HCEC 1CT (cell line): ENCODE data around the gene RAPGEF6.

Experiments
- DNase-seq: peaks from one replicate; pipeline ENCODE4 v3.0.0-alpha.2; 2017

The RAPGEF6 gene

DNA sequence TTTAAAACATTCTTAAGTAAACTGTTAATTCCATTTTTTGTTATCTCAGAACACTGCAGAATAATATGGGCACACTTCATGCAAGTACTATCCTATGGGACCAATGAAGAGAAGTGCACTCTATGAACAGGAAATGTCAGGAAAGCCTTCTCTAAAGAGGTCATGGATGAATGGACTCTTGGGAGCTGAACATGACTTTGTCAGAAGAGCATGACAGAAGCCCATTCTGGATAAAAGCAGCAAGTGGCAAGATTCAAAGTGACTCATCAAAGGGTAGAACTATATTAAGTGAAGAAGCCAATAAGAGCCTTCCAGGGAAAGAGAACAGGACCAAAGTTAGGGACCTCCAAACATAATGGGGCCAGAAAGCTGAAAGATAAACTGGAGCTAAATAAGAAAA lies 94.0 kb downstream of the RAPGEF6 start:
- DNase-seq: no peak

GRCh38 chr5:131539251-131539650 lies 95.8 kb downstream of the RAPGEF6 start:
- DNase-seq: no peak

- DNase-seq: peak; percentile 89
Observed at GRCh38 chr5:131538177-131538593, 96.8 kb downstream of the RAPGEF6 start.

- no peak for DNase-seq
Observed at GRCh38 chr5:131536850-131537448, 98.1 kb downstream of the RAPGEF6 start.

- peak; percentile 74 for DNase-seq
Observed at GRCh38 chr5:131536211-131536826, 98.7 kb downstream of the RAPGEF6 start.

DNA sequence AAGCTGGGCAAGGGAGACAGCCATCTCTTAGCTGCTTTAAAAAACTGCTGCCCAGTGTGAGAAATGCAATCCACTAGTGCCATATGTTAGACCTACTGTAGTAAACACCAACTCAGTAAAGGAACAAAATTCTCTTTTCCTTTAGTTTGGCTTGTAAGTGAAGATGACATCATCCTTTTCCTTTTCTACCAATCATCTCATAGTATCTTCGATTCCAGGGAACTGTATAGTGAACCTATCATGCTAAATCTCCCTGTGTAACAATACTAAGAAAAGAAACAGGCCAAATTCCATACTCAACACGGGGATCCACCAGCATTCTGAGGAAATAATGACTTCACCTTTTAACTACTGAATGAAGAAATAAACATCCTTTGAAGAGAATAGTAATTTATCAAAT lies 100.1 kb downstream of the RAPGEF6 start:
- no peak for DNase-seq

DNA sequence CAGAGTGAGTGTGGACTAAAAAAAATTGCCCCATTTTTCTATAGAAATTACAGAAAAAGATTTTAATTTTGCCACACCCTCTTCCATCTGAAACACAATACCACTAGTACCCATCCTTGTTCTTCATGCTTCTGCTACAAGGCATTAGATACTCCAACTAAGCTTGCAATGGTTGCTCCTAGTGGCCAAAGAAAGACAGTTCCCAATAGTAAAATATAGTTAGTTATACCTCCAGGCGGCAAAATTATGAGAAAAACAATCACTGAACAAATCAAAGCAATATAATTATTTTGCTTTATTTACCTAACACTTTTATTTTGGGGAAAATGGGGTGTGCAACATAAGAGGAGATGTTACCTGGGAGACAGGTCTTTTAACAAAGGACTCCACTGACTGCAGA lies 101.2 kb downstream of the RAPGEF6 start:
- no peak for DNase-seq

GRCh38 chr5:131532031-131532640 lies 102.9 kb downstream of the RAPGEF6 start:
- no peak for DNase-seq

DNA sequence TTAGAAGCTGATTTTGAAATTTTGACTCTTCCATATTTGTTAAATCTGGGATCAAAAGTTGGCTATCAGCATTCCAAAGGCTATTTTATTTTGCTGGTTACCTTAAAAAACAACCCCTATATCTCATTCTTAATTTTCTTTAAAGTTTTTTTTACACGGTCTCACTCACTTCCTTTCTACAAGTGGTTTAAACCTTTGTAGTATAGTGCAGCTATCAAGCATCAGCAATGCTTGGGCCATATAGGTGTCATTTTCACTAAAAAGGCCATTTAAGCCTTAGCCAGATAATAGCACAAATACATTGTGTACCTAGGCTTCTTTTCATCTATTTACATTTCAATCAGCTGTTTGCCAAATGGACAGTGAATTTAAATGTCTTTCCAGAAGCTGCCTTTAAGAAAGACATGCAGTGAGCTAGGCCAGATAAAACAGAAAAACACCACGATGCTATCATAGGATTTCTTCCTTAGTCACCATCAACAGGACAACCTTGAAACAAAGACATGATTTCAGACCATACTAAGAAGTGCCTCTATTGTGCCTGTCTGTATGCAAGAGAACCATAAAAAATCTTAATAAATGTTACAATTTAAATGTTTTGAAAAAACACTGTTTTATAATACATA lies 104.2 kb downstream of the RAPGEF6 start:
- no peak for DNase-seq

GRCh38 chr5:131528682-131529081 lies 106.3 kb downstream of the RAPGEF6 start:
- DNase-seq: no peak

GRCh38 chr5:131525805-131526204 lies 109.2 kb downstream of the RAPGEF6 start:
- DNase-seq: peak; percentile 53

DNA sequence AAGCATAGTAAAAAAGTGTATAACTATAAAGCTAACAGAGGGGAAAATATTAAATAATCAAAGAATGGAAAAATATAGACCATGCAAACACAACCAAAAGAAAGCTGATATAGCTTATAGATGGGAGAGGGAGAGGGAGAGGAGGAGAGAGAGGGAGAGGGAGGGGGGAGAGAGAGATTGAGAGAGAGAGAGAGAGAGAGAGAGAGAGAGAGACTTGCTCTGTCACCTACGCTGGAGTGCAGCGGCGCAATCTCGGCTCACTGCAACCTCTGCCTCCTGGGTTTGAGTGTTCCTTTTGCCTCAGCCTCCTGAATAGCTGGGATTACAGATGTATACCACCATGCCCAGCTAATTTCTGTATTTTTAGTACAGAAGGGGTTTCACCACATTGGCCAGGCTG lies 110.6 kb downstream of the RAPGEF6 start:
- no peak for DNase-seq

GRCh38 chr5:131523500-131524185 lies 111.4 kb downstream of the RAPGEF6 start:
- no peak for DNase-seq

- DNase-seq: peak; percentile 39
Observed at GRCh38 chr5:131521252-131521651, 113.8 kb downstream of the RAPGEF6 start.

GRCh38 chr5:131515348-131515747 lies 119.7 kb downstream of the RAPGEF6 start:
- no peak for DNase-seq

DNA sequence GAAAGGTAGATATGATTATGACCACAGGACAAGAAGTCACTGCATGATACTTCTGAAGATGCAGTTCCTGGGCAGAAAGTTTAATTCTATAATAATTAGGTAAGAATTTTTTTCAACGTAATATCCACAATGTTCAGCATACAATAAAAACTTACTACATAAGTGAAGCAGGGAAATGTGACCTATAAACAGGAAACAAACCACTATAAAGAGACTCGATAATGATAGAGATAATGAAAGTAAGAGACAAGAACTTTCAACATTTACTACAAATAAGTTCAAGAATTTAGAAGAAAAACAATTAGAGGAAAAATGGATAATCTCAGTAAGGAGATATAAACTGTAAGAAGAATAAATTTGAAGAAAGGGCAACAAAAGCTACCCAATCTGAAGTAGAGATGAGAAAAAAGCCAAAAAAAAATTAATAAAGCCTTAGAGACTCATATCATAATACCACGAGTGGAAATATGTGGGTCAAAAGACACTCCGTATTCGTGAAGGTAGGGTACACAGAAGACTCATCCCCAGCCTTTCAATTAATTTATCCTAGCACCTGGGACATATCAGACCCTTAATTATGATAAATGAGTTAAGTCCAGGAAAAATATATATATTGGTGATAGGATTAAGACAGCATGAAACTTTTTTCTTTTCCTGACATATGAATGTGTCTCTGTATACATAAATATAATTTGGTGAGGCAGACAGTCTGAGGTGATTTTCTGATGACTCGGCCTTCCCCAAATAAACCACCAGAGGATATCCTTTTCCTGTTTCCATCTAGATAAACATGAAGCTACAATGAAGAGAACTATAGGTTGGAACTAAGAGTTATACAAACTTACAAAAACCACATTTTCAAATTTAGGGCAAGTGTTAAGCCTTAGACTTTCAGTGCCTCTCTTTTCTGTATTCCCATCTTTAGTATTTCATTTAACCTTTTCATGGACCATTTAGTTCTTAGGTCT lies 120.4 kb downstream of the RAPGEF6 start:
- DNase-seq: peak; percentile 37

GRCh38 chr5:131513780-131514179 lies 121.2 kb downstream of the RAPGEF6 start:
- no peak for DNase-seq

GRCh38 chr5:131511934-131512333 lies 123.1 kb downstream of the RAPGEF6 start:
- DNase-seq: no peak

DNA sequence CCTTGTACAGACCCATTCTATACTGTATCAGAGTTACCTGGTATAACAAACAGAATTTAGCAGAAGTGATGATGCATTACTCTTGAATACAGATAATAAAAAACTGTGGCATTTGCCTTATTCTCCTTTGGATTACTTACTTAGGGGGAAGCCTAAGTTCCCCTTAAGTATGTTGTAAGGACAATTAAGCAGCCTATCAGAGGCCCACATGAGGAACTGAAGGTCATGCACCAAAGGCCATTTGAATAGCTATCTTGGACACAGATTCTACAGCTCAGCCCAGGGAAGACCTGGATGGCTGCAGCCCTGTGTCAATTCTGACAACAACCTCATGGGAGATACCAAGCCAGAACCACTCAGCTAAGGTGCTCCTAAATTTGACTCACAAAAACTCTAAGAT lies 125.2 kb downstream of the RAPGEF6 start:
- no peak for DNase-seq

GRCh38 chr5:131505237-131505908 lies 129.7 kb downstream of the RAPGEF6 start:
- peak; percentile 35 for DNase-seq

DNA sequence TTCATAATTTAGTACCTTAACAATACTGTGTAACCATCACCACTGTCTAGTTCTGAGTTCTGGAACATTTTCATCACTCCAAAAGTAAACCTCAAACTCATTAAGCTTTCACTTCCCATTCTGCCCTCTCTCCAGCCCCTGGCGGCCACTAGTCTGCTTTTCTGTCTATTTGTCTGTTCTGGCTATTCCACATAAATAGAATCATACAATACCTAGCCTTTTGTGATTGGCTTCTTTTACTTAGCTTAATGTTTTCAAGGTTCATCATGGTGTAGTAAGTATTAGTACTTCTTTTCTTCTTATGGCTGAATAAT lies 138.7 kb downstream of the RAPGEF6 start:
- DNase-seq: no peak
